ENCODE measurements around the gene AUTS2.

The AUTS2 gene

GRCh38 chr7:69748530-69748929, 150.3 kb downstream of the AUTS2 start:
- H4K8ac ChIP-seq (ENCODE audit: low read depth, low read length), result no peak overlapping the region
- DNase-seq, result no peak

GRCh38 chr7:69749372-69749979, 151.2 kb downstream of the AUTS2 start:
- DNase-seq, result peak; percentile 76
- Histone ChIP-seq H2BK5ac (ENCODE audit: low read length) (no peak overlapping the region), H3K79me2 (ENCODE audit: control insufficient read depth, insufficient read depth, low read length) (no peaks in the 10 kb centered on the region), H3K23ac (ENCODE audit: low read length) (no peak overlapping the region), H4K5ac (ENCODE audit: low read length) (no peak overlapping the region), H2BK120ac (ENCODE audit: low read depth, low read length) (no peak overlapping the region), H3K4me2 (ENCODE audit: low read length) (no peak overlapping the region), H3K36me3 (ENCODE audit: control insufficient read depth, insufficient read depth, low read length) (no peaks in the 10 kb centered on the region), H3K27me3 (ENCODE audit: insufficient read depth, low read length, poor library complexity) (no peaks in the 10 kb centered on the region), H3K4ac (ENCODE audit: low read depth, low read length) (no peak overlapping the region), H3K27ac (ENCODE audit: low read depth, low read length) (peak overlapping the region; percentile 14), H3K4me3 (ENCODE audit: low read length) (no peak overlapping the region), H3K18ac (ENCODE audit: low read length) (peak overlapping the region; percentile 71), H3K79me1 (ENCODE audit: low read length) (peaks cover 4% of the 10 kb centered on the region), H4K8ac (ENCODE audit: low read depth, low read length) (no peak overlapping the region), H3K9ac (ENCODE audit: low read length) (no peak overlapping the region), H3K4me1 (ENCODE audit: control insufficient read depth, low read depth, low read length) (peaks cover 6% of the 10 kb centered on the region), H3K56ac (ENCODE audit: low read length) (no peak overlapping the region), H2AK5ac (ENCODE audit: low read length) (no peak overlapping the region), H2BK15ac (replicated peaks; ENCODE audit: low read depth) (no peak overlapping the region)
- no CpG with 5 or more reads among the region's 7 CpGs for WGBS (ENCODE audit: extremely low coverage, insufficient coverage, low lambda C conversion rate)

More at GRCh38 chr7:69748530-69748929, 150.3 kb downstream of the AUTS2 start:
- no peak overlapping the region for H2BK120ac ChIP-seq (ENCODE audit: low read depth, low read length)
- H3K27ac ChIP-seq (ENCODE audit: low read depth, low read length), result no peak overlapping the region
- no peaks in the 10 kb centered on the region for H3K36me3 ChIP-seq (ENCODE audit: control insufficient read depth, insufficient read depth, low read length)
- H2AK5ac ChIP-seq (ENCODE audit: low read length), result no peak overlapping the region
- H3K4me3 ChIP-seq (ENCODE audit: low read length), result no peak overlapping the region
- H3K9ac ChIP-seq (ENCODE audit: low read length), result no peak overlapping the region
- no peak overlapping the region for H2BK5ac ChIP-seq (ENCODE audit: low read length)
- H3K18ac ChIP-seq (ENCODE audit: low read length), result no peak overlapping the region
- H3K27me3 ChIP-seq (ENCODE audit: insufficient read depth, low read length, poor library complexity), result no peaks in the 10 kb centered on the region
- H3K4me1 ChIP-seq (ENCODE audit: control insufficient read depth, low read depth, low read length), result peaks cover 4% of the 10 kb centered on the region
- H3K4ac ChIP-seq (ENCODE audit: low read depth, low read length), result no peak overlapping the region
- no peak overlapping the region for H3K23ac ChIP-seq (ENCODE audit: low read length)
- no peak overlapping the region for H4K5ac ChIP-seq (ENCODE audit: low read length)
- no peak overlapping the region for H3K4me2 ChIP-seq (ENCODE audit: low read length)
- no peaks in the 10 kb centered on the region for H3K79me2 ChIP-seq (ENCODE audit: control insufficient read depth, insufficient read depth, low read length)
- no peak overlapping the region for H2BK15ac ChIP-seq (replicated peaks; ENCODE audit: low read depth)
- peaks cover 4% of the 10 kb centered on the region for H3K79me1 ChIP-seq (ENCODE audit: low read length)
- H3K56ac ChIP-seq (ENCODE audit: low read length), result no peak overlapping the region

GRCh38 chr7:69749994-69750393, 151.7 kb downstream of the AUTS2 start:
- no peak overlapping the region for H2BK120ac ChIP-seq (ENCODE audit: low read depth, low read length)
- no peak for DNase-seq
- H3K27ac ChIP-seq (ENCODE audit: low read depth, low read length), result peak overlapping the region; percentile 14
- no peak overlapping the region for H3K4me3 ChIP-seq (ENCODE audit: low read length)
- no peak overlapping the region for H4K8ac ChIP-seq (ENCODE audit: low read depth, low read length)
- peak overlapping the region; percentile 71 for H3K18ac ChIP-seq (ENCODE audit: low read length)
- WGBS (ENCODE audit: extremely low coverage, insufficient coverage, low lambda C conversion rate), result no CpG with 5 or more reads among the region's 4 CpGs
- H3K56ac ChIP-seq (ENCODE audit: low read length), result no peak overlapping the region
- H3K79me1 ChIP-seq (ENCODE audit: low read length), result peaks cover 4% of the 10 kb centered on the region
- no peak overlapping the region for H3K4me2 ChIP-seq (ENCODE audit: low read length)
- no peak overlapping the region for H2AK5ac ChIP-seq (ENCODE audit: low read length)
- no peak overlapping the region for H4K5ac ChIP-seq (ENCODE audit: low read length)
- H3K27me3 ChIP-seq (ENCODE audit: insufficient read depth, low read length, poor library complexity), result no peaks in the 10 kb centered on the region
- no peak overlapping the region for H3K23ac ChIP-seq (ENCODE audit: low read length)
- peaks cover 11% of the 10 kb centered on the region for H3K4me1 ChIP-seq (ENCODE audit: control insufficient read depth, low read depth, low read length)
- no peaks in the 10 kb centered on the region for H3K79me2 ChIP-seq (ENCODE audit: control insufficient read depth, insufficient read depth, low read length)
- H3K36me3 ChIP-seq (ENCODE audit: control insufficient read depth, insufficient read depth, low read length), result no peaks in the 10 kb centered on the region
- H3K9ac ChIP-seq (ENCODE audit: low read length), result no peak overlapping the region
- no peak overlapping the region for H2BK15ac ChIP-seq (replicated peaks; ENCODE audit: low read depth)
- no peak overlapping the region for H3K4ac ChIP-seq (ENCODE audit: low read depth, low read length)
- H2BK5ac ChIP-seq (ENCODE audit: low read length), result no peak overlapping the region

- DNase-seq, result no peak
- H3K27me3 ChIP-seq (ENCODE audit: insufficient read depth, low read length, poor library complexity), result no peaks in the 10 kb centered on the region
- H3K4me2 ChIP-seq (ENCODE audit: low read length), result no peak overlapping the region
- H3K56ac ChIP-seq (ENCODE audit: low read length), result no peak overlapping the region
- no peak overlapping the region for H3K4me3 ChIP-seq (ENCODE audit: low read length)
- H2BK120ac ChIP-seq (ENCODE audit: low read depth, low read length), result no peak overlapping the region
- no peak overlapping the region for H3K27ac ChIP-seq (ENCODE audit: low read depth, low read length)
- H2BK15ac ChIP-seq (replicated peaks; ENCODE audit: low read depth), result no peak overlapping the region
- no peaks in the 10 kb centered on the region for H3K79me2 ChIP-seq (ENCODE audit: control insufficient read depth, insufficient read depth, low read length)
- H4K5ac ChIP-seq (ENCODE audit: low read length), result no peak overlapping the region
- no peak overlapping the region for H2BK5ac ChIP-seq (ENCODE audit: low read length)
- H3K9ac ChIP-seq (ENCODE audit: low read length), result no peak overlapping the region
- H4K8ac ChIP-seq (ENCODE audit: low read depth, low read length), result no peak overlapping the region
- peaks cover 14% of the 10 kb centered on the region for H3K4me1 ChIP-seq (ENCODE audit: control insufficient read depth, low read depth, low read length)
- peaks cover 4% of the 10 kb centered on the region for H3K79me1 ChIP-seq (ENCODE audit: low read length)
- H2AK5ac ChIP-seq (ENCODE audit: low read length), result no peak overlapping the region
- no peaks in the 10 kb centered on the region for H3K36me3 ChIP-seq (ENCODE audit: control insufficient read depth, insufficient read depth, low read length)
- WGBS (ENCODE audit: extremely low coverage, insufficient coverage, low lambda C conversion rate), result no CpG with 5 or more reads among the region's 1 CpG
- H3K23ac ChIP-seq (ENCODE audit: low read length), result no peak overlapping the region
- no peak overlapping the region for H3K18ac ChIP-seq (ENCODE audit: low read length)
- no peak overlapping the region for H3K4ac ChIP-seq (ENCODE audit: low read depth, low read length)
Measured at GRCh38 chr7:69751026-69751425, 152.8 kb downstream of the AUTS2 start.

GRCh38 chr7:69753981-69754380, 155.7 kb downstream of the AUTS2 start:
- Histone ChIP-seq H4K8ac (ENCODE audit: low read depth, low read length) (no peak overlapping the region), H3K56ac (ENCODE audit: low read length) (no peak overlapping the region), H3K27ac (ENCODE audit: low read depth, low read length) (no peak overlapping the region), H3K79me2 (ENCODE audit: control insufficient read depth, insufficient read depth, low read length) (no peaks in the 10 kb centered on the region), H2BK5ac (ENCODE audit: low read length) (no peak overlapping the region), H2BK15ac (replicated peaks; ENCODE audit: low read depth) (no peak overlapping the region), H3K18ac (ENCODE audit: low read length) (no peak overlapping the region), H2AK5ac (ENCODE audit: low read length) (no peak overlapping the region), H3K4me1 (ENCODE audit: control insufficient read depth, low read depth, low read length) (peaks cover 13% of the 10 kb centered on the region), H3K4ac (ENCODE audit: low read depth, low read length) (no peak overlapping the region), H3K79me1 (ENCODE audit: low read length) (no peaks in the 10 kb centered on the region), H3K23ac (ENCODE audit: low read length) (no peak overlapping the region), H3K9ac (ENCODE audit: low read length) (no peak overlapping the region), H4K5ac (ENCODE audit: low read length) (no peak overlapping the region), H3K27me3 (ENCODE audit: insufficient read depth, low read length, poor library complexity) (no peaks in the 10 kb centered on the region), H3K4me3 (ENCODE audit: low read length) (no peak overlapping the region), H2BK120ac (ENCODE audit: low read depth, low read length) (no peak overlapping the region), H3K36me3 (ENCODE audit: control insufficient read depth, insufficient read depth, low read length) (no peaks in the 10 kb centered on the region), H3K4me2 (ENCODE audit: low read length) (no peak overlapping the region)
- WGBS (ENCODE audit: extremely low coverage, insufficient coverage, low lambda C conversion rate), result no CpG with 5 or more reads among the region's 2 CpGs
- no peak for DNase-seq

- no CpG with 5 or more reads among the region's 3 CpGs for WGBS (ENCODE audit: extremely low coverage, insufficient coverage, low lambda C conversion rate)
- H4K5ac ChIP-seq (ENCODE audit: low read length), result no peak overlapping the region
- H3K27me3 ChIP-seq (ENCODE audit: insufficient read depth, low read length, poor library complexity), result no peaks in the 10 kb centered on the region
- H2BK5ac ChIP-seq (ENCODE audit: low read length), result no peak overlapping the region
- H3K79me2 ChIP-seq (ENCODE audit: control insufficient read depth, insufficient read depth, low read length), result no peaks in the 10 kb centered on the region
- H3K4me2 ChIP-seq (ENCODE audit: low read length), result no peak overlapping the region
- H3K4me3 ChIP-seq (ENCODE audit: low read length), result no peak overlapping the region
- peaks cover 13% of the 10 kb centered on the region for H3K4me1 ChIP-seq (ENCODE audit: control insufficient read depth, low read depth, low read length)
- no peak overlapping the region for H3K23ac ChIP-seq (ENCODE audit: low read length)
- H2BK15ac ChIP-seq (replicated peaks; ENCODE audit: low read depth), result no peak overlapping the region
- no peak overlapping the region for H3K18ac ChIP-seq (ENCODE audit: low read length)
- no peak for DNase-seq
- H3K36me3 ChIP-seq (ENCODE audit: control insufficient read depth, insufficient read depth, low read length), result no peaks in the 10 kb centered on the region
- H3K9ac ChIP-seq (ENCODE audit: low read length), result no peak overlapping the region
- H3K56ac ChIP-seq (ENCODE audit: low read length), result no peak overlapping the region
- no peak overlapping the region for H4K8ac ChIP-seq (ENCODE audit: low read depth, low read length)
- H3K27ac ChIP-seq (ENCODE audit: low read depth, low read length), result no peak overlapping the region
- no peaks in the 10 kb centered on the region for H3K79me1 ChIP-seq (ENCODE audit: low read length)
- H2AK5ac ChIP-seq (ENCODE audit: low read length), result no peak overlapping the region
- no peak overlapping the region for H3K4ac ChIP-seq (ENCODE audit: low read depth, low read length)
- no peak overlapping the region for H2BK120ac ChIP-seq (ENCODE audit: low read depth, low read length)
Measured at GRCh38 chr7:69754476-69754875, 156.2 kb downstream of the AUTS2 start.

Measured in mesendoderm (in vitro differentiated cells).